Neuron (in vitro differentiated cells): ENCODE data around the gene EZH1.
"Not testable (repeated sequence)": the region's sequence is repeated elsewhere in the genome, so short reads cannot be mapped to it uniquely, and the experiment has no call there.

Source experiments
- H2AFZ ChIP-seq: one replicate; pipeline ENCODE4 v1.6.1; 2013; ENCODE audit warnings: low read depth, mild to moderate bottlenecking, inconsistent platforms, low read length, moderate library complexity
- H3K27me3 ChIP-seq: one replicate; pipeline ENCODE4 v1.6.1; 2013; ENCODE audit warnings: low read length; ENCODE audit not compliant: insufficient read depth
- H3K36me3 ChIP-seq: one replicate; pipeline ENCODE4 v1.6.1; 2013; ENCODE audit warnings: low read length; ENCODE audit not compliant: insufficient read depth
- H3K4me1 ChIP-seq: one replicate; pipeline ENCODE4 v1.6.1; 2013; ENCODE audit warnings: low read length; ENCODE audit not compliant: insufficient read depth
- H3K4me3 ChIP-seq: 2 replicates; pipeline ENCODE4 v1.5.1; 2013; ENCODE audit warnings: mild to moderate bottlenecking, low read length, moderate library complexity
- H3K9me3 ChIP-seq: one replicate; pipeline ENCODE4 v1.6.1; 2013; ENCODE audit warnings: low read length

EZH1 gene

DNA sequence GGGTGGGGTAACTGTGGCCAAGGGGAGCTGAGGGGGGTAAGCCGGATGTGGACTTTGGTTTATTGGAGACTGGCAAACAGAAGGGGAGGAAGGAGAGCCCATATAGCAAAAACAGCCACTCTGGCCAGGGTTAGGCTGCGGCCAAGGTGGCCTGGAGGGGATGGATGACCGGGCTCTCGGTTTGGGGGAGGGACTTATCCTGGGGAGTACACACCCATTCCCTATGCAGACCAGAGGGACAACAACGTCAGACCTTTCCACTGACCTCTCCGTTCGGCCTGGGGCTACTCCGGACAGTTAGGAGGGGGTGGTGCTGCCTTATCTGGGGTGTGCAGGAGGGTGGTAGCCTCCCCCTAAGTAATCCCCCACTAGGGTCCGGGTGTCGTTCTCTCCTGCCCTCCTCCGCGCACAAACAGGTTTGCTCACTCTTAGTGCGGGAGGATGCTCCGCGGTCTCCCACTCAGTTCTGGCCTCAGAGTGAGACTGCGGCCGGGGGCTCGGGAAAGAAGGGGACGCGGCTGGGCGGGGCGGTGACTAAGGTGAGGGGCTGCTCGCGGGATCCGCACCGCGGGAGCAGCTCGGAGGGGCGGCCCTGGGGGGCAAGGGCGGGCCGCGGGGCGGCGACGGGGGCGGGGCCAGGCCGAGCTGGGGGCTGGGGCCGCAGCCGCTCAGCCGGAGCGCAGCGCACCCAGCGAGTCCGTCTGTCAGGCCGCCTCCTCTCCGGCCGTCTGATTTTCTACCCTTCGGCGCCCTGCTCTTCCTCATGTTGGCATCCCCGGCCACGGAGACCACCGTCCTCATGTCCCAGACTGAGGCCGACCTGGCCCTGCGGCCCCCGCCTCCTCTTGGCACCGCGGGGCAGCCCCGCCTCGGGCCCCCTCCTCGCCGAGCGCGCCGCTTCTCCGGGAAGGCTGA is 35.4 kb upstream of the EZH1 start, which contains the start of gene WNK4:
Gene WNK4 (plus strand): TSS at position 675 of the 915 bp plus-strand sequence. CDS start 89 bp downstream, at position 764.
- H3K27me3 ChIP-seq = no peaks in the 10 kb centered on the region
- H3K4me1 ChIP-seq = no peaks in the 10 kb centered on the region
- no peaks in the 10 kb centered on the region for H3K9me3 ChIP-seq
- H2AFZ ChIP-seq = no peak within 1 kb of the TSS
- H3K4me3 ChIP-seq = no peak within 1 kb of the TSS
- H3K36me3 ChIP-seq = peaks cover 32% of the 10 kb centered on the region

DNA sequence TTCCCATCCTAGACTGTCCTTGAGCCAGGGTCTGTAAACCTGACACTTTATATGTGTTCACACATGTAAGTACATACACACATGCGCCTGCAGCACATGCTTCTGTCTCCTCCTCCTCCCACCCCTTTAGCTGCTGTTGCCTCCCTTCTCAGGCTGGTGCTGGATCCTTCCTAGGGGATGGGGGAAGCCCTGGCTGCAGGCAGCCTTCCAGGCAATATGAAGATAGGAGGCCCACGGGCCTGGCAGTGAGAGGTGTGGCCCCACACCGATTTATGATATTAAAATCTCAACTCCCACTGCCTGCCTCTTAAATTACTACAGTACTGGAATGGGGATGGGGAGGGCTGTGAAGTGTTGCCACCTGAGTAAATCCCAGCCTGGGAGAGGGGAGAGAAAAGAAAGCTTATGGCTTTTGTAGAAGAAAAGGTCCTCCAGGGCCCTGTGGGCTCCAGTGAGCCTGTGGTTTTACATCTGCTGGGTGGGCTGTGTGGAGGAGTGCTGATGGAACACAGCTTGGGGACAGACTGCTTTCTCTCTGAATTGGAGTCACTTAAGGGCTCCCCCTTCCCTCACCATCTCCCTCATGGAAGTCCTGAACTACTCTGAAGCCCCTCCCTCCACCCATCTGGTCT is 34.6 kb upstream of the EZH1 start:
- no peaks in the 10 kb centered on the region for H3K9me3 ChIP-seq
- H3K4me3 ChIP-seq = no peak overlapping the region
- H3K36me3 ChIP-seq = peaks cover 33% of the 10 kb centered on the region
- peaks cover 3% of the 10 kb centered on the region for H3K4me1 ChIP-seq
- no peak overlapping the region for H2AFZ ChIP-seq
- no peaks in the 10 kb centered on the region for H3K27me3 ChIP-seq

DNA sequence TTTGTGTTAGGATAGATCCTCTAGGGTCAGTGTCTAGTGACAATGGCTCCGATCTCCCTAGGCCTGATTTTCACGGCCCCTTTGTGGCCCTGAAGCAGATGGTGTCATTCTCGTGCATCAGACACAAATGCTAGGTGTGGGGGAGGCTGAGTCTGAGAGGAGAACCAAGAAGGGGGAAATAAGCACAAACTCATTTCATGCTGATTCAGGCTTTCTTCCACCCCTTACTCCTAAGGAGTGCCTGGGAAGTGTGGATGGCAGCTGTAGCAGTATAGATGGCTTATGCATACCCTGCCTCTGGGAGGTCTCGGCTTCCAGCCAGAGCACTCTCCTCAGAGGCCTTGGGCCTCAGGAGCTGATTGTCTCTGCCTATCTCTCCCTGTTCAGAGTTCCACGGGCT is 33.7 kb upstream of the EZH1 start:
- Histone ChIP-seq H3K4me3 (no peak overlapping the region), H3K4me1 (peaks cover 11% of the 10 kb centered on the region), H3K36me3 (peaks cover 33% of the 10 kb centered on the region), H3K27me3 (no peaks in the 10 kb centered on the region), H3K9me3 (no peaks in the 10 kb centered on the region), H2AFZ (no peak overlapping the region)

DNA sequence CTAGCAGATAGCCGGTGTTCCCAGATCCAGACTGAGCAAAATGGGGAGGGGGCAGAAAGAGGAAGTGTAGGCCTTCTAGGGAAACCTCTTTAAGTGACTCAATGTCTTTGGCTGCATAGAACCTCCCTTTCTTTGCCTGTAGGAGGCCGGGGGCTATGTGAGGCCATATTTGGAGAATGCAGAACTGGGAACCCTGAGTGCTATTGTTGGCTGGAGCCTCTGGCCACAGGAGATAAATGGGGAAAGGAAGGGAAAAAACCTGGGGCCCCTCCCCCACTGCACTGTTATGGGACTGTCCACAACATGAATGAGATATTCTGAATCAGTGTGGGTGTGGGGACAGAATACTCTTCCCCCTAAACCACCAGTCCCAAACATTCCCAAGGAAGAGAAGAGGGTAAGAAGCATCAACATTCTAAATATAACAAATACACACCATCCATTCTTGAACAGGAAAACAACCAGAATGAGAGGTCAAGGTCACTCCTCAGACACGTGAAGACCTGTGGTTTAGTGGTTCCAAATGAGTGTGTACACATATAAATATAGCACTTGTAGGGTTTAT is 30.8 kb upstream of the EZH1 start:
- H3K36me3 ChIP-seq = peaks cover 33% of the 10 kb centered on the region

GRCh38 chr17:42774066-42774745 is 29.4 kb upstream of the EZH1 start:
- H3K4me3 ChIP-seq = peak overlapping the region; percentile 82
- no peaks in the 10 kb centered on the region for H3K27me3 ChIP-seq
- no peak overlapping the region for H2AFZ ChIP-seq
- H3K36me3 ChIP-seq = peaks cover 29% of the 10 kb centered on the region
- H3K4me1 ChIP-seq = peaks cover 13% of the 10 kb centered on the region
- H3K9me3 ChIP-seq = no peaks in the 10 kb centered on the region

More for the DNA sequence above, 30.8 kb upstream of the EZH1 start:
- no peaks in the 10 kb centered on the region for H3K9me3 ChIP-seq
- no peaks in the 10 kb centered on the region for H3K27me3 ChIP-seq
- no peak overlapping the region for H3K4me3 ChIP-seq
- H3K4me1 ChIP-seq = peaks cover 13% of the 10 kb centered on the region
- H2AFZ ChIP-seq = no peak overlapping the region

DNA sequence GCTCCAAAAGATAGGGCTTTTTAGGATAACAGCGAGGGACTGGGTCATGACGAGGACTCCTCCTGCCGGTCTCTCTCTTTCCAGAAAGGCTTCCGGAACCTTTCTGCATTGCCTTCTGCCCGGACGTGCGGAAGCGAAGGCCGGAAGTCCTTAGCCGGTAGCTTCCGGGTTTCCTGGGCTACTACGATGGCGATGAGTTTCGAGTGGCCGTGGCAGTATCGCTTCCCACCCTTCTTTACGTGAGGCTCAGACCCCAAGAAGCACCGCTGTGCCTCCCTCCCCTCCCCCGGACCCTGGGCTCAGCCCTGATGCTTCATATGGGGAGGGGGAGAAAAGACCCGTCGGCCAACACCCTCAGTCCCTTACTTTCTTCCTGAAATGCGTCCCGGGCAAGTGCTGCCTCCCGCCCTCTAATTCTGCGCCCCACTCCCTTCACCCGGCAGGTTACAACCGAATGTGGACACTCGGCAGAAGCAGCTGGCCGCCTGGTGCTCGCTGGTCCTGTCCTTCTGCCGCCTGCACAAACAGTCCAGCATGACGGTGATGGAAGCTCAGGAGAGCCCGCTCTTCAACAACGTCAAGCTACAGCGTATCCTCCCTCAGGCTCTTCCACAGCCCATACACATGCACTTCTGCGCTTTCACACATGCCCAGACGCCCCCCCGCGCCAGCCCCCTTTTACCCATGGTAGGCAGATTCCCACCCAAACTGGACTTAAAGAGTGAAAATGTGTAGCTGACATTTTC is 28.6 kb upstream of the EZH1 start, which contains the start of gene VPS25:
Gene VPS25 (plus strand): TSS at position 160 of the 746 bp plus-strand sequence. CDS start 27 bp downstream, at position 187.
- Histone ChIP-seq H3K4me1 (peaks cover 13% of the 10 kb centered on the region), H3K4me3 (peak within 1 kb of the TSS; percentile 82), H3K36me3 (peaks cover 22% of the 10 kb centered on the region), H3K27me3 (no peaks in the 10 kb centered on the region), H2AFZ (peak within 1 kb of the TSS; percentile 50), H3K9me3 (no peaks in the 10 kb centered on the region)

DNA sequence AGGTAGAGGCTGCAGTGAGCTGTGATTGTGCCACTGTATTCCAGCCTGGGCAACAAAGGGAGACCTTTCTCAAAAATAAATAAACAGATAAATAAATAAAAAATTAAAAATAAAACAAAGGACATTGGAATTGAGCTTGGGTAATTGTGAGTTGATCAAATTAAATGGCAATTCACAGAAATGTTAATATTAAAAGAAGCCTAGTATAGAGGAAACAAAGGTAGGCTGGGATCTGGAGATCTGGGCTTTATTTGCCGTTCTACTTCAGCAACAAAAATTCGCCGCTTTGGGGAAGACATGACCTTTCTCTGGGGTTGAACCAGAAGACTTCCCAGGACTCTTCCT is 28.1 kb upstream of the EZH1 start:
- Histone ChIP-seq H3K4me1 (peaks cover 13% of the 10 kb centered on the region), H3K4me3 (peak overlapping the region; percentile 82), H3K27me3 (no peaks in the 10 kb centered on the region), H3K9me3 (no peaks in the 10 kb centered on the region), H2AFZ (peak overlapping the region; percentile 50), H3K36me3 (peaks cover 18% of the 10 kb centered on the region)

DNA sequence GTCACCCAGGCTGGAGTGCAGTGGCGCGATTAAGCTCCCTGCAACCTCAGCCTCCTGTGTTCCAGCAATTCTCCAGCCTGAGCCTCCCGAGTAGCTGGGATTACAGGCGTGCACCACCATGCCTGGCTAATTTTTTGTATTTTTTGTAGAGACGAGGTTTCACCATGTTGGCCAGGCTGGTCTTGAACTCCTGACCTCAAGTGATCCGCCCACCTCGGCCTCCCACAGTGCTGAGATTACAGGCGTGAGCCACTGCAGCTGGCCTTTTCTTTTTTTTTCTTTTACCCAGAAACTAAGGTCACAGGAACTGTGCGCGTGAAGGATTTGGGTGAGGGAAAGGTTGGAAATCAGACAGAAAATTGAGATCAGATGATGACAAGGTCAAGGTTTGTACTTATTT is 25.1 kb upstream of the EZH1 start:
- H3K27me3 ChIP-seq, H2AFZ ChIP-seq, H3K36me3 ChIP-seq, H3K9me3 ChIP-seq, H3K4me3 ChIP-seq: not testable (repeated sequence)
- H3K4me1 ChIP-seq = peaks cover 13% of the 10 kb centered on the region

- not testable (repeated sequence) for H3K4me3 ChIP-seq, H2AFZ ChIP-seq, H3K9me3 ChIP-seq, H3K4me1 ChIP-seq, H3K27me3 ChIP-seq, H3K36me3 ChIP-seq
Observed at GRCh38 chr17:42768006-42768405, 23.2 kb upstream of the EZH1 start.

GRCh38 chr17:42767512-42767911 is 22.7 kb upstream of the EZH1 start:
- H3K4me3 ChIP-seq = no peak overlapping the region
- no peaks in the 10 kb centered on the region for H3K36me3 ChIP-seq
- H2AFZ ChIP-seq = no peak overlapping the region
- H3K27me3 ChIP-seq = no peaks in the 10 kb centered on the region
- H3K4me1 ChIP-seq = peaks cover 9% of the 10 kb centered on the region
- H3K9me3 ChIP-seq = no peaks in the 10 kb centered on the region

DNA sequence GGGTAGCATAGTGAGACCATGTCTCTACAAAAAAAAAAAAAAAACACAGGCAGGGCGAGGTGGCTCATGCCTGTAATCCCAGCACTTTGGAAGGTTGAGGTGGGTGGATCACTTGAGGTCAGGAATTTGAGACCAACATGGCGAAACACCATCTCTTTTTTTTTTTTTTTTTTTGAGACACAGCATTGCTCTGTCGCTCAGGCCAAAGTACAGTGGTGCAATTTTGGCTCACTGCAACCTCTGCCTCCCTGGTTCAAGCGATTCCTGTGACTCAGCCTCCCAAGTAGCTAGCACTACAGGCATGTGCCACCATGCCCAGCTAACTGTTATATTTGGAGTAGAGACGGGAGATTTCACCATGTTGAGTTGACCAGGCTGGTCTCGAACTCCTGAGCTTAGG is 21.3 kb upstream of the EZH1 start:
- Histone ChIP-seq H3K9me3 (no peaks in the 10 kb centered on the region), H2AFZ (no peak overlapping the region), H3K27me3 (peaks cover 5% of the 10 kb centered on the region), H3K4me1 (peaks cover 7% of the 10 kb centered on the region), H3K4me3 (no peak overlapping the region), H3K36me3 (no peaks in the 10 kb centered on the region)

- Histone ChIP-seq H2AFZ (peak overlapping the region; percentile 75), H3K9me3 (no peaks in the 10 kb centered on the region), H3K4me3 (peak overlapping the region; percentile 33), H3K27me3 (peaks cover 18% of the 10 kb centered on the region), H3K36me3 (no peaks in the 10 kb centered on the region), H3K4me1 (peaks cover 7% of the 10 kb centered on the region)
Observed at GRCh38 chr17:42761638-42762037, 16.8 kb upstream of the EZH1 start.
